Measurements from ENCODE around the gene TBC1D30. TPM values are rescaled to one million over a fixed set of nuclear protein-coding genes. Genes with fewer than 3 reads are reported as not detected.
"Not testable (repeated sequence)": the region's sequence is repeated elsewhere in the genome, so short reads cannot be mapped to it uniquely, and the experiment has no call there.

TBC1D30 gene, protein sequence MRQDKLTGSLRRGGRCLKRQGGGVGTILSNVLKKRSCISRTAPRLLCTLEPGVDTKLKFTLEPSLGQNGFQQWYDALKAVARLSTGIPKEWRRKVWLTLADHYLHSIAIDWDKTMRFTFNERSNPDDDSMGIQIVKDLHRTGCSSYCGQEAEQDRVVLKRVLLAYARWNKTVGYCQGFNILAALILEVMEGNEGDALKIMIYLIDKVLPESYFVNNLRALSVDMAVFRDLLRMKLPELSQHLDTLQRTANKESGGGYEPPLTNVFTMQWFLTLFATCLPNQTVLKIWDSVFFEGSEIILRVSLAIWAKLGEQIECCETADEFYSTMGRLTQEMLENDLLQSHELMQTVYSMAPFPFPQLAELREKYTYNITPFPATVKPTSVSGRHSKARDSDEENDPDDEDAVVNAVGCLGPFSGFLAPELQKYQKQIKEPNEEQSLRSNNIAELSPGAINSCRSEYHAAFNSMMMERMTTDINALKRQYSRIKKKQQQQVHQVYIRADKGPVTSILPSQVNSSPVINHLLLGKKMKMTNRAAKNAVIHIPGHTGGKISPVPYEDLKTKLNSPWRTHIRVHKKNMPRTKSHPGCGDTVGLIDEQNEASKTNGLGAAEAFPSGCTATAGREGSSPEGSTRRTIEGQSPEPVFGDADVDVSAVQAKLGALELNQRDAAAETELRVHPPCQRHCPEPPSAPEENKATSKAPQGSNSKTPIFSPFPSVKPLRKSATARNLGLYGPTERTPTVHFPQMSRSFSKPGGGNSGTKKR
- 1 to 10 TPM in 2 of 3 donors, under 1 TPM in 1; 0.34 to 9.8 (median 2.5) TPM for polyA plus RNA-seq

DNA sequence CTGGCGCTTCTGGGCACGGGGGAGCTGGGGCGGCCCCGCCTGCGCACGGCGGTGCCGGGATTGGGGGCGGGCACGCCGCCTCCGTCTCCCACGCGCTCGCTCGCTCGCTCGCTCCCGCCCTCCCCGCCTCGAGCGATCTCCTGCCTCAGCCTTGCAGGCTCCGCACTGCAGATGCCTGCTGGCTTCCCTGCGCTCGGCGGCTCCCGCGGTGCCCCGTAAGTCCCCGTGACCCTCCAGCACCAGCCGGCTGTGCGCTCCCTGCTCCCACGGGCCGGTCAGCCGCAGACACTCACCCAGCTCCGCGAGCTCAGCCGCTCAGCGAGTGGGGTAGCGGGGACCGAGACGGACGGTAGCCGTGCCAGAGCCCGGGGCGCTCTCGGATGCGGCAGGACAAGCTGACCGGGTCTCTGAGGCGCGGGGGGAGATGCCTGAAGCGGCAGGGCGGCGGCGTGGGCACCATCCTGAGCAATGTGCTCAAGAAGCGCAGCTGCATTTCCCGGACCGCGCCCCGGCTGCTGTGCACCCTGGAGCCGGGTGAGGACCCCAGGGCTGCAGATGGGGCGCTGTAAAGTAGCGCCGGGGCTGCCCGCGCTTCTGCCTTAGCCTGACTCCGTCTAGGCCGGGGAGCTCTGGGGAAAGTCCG lies at the start of gene TBC1D30:
Gene TBC1D30, plus strand, starts transcription at position 148 of the 643 bp plus-strand sequence. Its CDS starts 233 bp downstream, at position 381.
- 0 to 28% (median 2%) methylated on average over 66 to 69 of the region's 69 CpGs for WGBS, 3 donors
- H3K27ac ChIP-seq (ENCODE audit: low read depth, low read length), result no peak within 1 kb of the TSS

DNA sequence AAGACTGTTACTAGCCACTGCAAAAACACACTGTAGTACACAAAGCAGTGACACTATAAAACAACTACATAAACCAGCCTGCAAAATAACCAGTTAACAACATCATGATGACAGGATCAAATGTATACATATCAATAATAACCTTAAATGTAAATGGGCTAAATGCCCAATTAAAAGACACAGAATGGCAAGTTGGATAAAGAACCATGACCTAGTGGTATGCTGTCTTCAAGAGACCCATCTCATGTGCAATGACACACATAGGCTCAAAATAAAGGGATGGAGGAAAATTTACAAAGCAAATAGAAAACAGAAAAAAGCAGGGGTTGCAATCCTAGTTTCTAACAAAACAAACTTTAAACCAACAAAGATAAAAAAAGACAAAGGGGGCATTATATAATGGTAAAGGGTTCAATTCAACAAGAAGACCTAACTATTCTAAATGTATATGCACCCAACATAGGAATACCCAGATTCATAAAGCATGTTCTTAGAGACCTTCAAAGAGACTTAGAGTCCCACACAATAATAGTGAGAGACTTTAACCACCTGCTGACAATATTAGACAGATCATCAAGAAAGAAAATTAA lies 49.2 kb upstream of the TBC1D30 start:
- not testable (repeated sequence) for H3K27ac ChIP-seq (ENCODE audit: low read depth, low read length)

DNA sequence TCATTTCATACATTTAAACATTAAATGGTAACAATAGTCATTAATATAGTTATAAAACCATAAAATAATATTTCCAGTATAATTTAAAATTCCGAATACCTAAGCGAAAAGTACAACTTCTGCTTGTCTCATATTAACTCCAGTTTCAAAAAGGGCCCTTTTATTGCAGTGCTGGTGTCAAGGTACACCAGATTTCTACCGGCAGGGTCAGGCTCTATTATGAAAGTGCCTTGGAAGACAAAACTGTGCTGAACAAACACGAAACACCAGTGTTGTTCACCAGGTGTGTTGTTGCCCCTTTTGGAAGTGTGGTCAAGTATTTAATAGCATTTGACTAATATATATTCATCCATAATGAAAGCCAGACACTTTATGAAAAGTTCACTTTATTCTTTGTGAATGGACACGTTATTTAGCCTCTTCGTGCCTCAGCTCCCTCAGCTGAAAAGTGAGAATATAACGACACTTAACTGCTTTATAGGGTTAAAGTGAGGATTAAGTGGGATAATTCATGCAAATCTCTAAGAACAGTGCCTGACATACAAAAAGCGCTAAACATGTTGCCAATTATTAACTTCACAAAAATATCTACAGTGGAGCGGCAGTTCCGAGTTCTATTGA lies 45.0 kb upstream of the TBC1D30 start:
- no peak overlapping the region for H3K27ac ChIP-seq (ENCODE audit: low read depth, low read length)
- WGBS, 3 donors, result 36 to 90% (median 81%) methylated on average over 10 of the region's 10 CpGs

DNA sequence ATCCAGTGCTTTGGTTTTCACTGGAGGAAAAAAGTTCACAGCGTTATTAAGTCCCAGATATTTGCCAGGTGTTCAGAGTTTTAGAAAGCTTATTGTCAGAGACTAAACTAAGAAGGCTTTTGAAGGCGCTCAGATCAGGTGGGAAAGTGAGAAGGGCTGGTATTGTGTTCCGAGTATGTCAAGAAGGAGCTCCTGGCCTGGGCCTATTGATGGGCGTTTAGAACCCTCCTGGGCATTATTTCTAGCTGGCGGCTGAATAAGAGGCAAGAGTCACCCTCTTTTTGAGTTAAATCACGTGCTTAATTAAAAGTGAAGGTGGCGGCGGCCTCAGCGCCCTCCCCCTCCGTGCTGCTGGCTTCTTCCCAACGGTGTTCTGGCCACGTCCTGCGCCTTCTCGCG lies 44.3 kb upstream of the TBC1D30 start:
- no peak overlapping the region for H3K27ac ChIP-seq (ENCODE audit: low read depth, low read length)
- WGBS, 3 donors, result 5 to 15% (median 13%) methylated on average over 15 of the region's 15 CpGs

DNA sequence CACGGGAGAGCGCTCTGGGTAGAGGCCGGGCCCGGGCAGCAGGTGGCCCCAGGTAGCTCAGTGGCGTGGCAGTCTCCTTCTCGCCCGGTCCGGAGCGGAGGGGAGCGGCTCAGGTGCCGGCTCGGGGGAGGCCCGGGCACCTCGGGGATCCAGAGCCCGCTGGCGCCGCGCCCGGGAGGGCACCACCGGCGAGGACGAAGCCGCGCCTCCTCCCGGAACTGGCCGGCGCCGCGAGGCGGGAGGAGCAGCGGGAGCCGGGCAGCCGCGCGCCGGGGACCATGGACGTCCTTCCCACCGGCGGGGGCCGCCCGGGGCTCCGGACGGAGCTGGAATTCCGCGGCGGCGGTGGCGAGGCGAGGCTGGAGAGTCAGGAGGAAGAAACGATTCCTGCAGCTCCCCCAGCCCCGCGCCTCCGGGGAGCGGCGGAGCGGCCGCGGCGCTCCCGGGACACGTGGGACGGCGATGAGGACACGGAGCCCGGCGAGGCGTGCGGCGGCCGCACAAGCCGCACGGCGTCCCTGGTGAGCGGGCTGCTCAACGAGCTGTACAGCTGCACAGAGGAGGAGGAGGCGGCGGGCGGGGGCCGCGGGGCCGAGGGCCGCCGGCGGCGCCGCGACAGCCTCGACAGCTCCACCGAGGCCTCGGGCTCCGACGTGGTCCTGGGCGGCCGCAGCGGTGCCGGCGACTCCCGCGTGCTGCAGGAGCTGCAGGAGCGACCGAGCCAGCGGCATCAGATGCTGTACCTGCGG lies 43.7 kb upstream of the TBC1D30 start:
- no peak overlapping the region for H3K27ac ChIP-seq (ENCODE audit: low read depth, low read length)
- 0 to 2% (median 1%) methylated on average over 74 to 103 of the region's 103 CpGs for WGBS, 3 donors

DNA sequence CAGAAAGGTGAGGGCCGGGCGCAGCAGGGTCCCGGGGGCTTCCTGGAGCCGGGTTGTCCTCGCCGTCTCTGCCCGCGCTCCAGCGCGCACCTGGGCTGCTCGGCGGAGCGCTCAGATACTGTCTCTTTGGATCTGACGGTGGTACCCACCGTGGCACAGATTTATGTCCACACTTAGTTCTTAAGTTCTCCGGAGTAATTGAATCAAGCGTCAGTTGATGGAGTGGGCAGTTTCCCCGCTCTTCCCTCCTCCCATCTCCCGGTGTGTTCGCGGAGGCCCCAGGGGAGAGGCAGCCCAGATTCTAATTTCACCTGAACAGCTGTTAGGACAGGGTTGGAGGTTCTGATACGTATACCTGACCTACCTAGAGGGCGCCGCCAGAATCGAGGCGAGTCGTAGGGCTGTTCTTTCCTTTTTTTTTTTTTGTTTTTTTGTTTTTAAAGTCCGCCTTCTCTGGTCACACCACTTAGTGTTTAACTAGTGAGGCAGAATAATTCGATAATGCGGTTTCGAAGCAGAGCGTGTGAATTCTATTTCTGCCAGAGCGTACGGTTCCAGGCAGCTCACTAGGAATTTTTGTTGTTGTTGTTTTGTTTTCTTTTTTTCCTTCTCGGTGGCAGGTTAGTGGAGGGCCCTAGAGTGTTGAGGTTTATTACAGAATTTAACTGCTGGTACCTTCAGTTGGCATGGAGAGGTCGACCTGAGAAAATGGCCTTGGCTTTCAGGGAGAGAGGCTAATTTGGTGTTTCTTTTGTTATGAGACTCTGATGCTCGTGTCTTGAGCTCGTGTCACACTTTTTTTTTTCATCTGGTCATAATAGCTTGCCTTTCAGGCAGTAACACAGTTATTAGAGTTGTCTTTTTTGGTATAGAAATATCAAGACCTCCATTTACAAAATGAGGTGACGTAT lies 42.9 kb upstream of the TBC1D30 start:
- H3K27ac ChIP-seq (ENCODE audit: low read depth, low read length), result no peak overlapping the region
- 2 to 5% (median 5%) methylated on average over 39 of the region's 39 CpGs for WGBS, 3 donors

DNA sequence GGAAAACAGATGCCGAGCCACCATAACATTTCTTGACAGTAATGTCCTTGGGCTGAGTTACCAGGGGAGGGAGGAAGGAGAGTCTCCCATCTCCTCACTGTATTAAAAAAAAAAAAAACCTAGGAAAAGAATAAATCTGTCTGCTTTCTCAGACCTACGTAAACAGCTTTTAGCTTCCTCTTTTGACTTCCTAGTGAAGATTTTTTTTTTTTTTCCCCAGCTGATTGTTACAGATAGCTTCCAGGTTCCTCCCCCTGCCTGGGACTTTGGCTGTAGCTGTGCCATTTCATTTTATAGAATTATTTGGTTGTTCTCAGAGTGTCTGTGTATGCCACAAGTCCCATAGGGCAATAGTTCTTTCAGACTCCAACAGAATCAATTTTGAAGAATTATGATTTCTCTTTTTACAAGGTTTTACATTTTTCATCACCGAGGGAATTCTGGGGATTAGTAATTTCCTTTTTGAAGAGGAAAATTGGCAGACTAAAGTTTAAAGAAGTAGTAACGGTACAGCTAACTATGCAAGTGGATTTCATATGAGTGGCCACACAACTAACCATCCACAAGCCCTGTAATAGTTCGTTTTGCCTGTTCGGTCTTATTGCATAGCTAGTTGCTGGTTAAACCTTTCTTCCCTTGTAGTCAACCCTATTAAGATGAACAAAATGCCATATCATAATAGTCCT lies 42.1 kb upstream of the TBC1D30 start:
- 11 to 26% (median 24%) methylated on average over 6 of the region's 6 CpGs for WGBS, 3 donors
- H3K27ac ChIP-seq (ENCODE audit: low read depth, low read length), result no peak overlapping the region

DNA sequence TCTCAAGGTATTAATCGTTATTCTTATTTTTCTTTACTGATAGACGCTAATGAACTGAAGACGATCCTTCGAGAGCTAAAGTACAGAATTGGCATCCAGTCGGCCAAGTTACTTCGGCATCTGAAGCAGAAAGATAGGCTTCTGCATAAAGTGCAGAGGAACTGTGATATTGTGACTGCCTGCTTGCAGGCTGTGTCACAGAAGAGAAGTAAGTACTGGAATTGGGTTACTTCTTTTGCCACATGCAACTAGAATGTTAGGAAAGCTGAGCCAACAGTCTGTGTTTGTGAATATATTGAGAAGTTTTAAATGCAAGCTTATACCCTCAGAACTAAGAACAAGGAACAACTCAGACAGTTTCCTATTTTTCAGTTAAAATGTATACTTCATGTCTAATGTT lies 38.6 kb upstream of the TBC1D30 start:
- H3K27ac ChIP-seq (ENCODE audit: low read depth, low read length), result no peak overlapping the region
- 70 to 96% (median 94%) methylated on average over 6 of the region's 6 CpGs for WGBS, 3 donors

DNA sequence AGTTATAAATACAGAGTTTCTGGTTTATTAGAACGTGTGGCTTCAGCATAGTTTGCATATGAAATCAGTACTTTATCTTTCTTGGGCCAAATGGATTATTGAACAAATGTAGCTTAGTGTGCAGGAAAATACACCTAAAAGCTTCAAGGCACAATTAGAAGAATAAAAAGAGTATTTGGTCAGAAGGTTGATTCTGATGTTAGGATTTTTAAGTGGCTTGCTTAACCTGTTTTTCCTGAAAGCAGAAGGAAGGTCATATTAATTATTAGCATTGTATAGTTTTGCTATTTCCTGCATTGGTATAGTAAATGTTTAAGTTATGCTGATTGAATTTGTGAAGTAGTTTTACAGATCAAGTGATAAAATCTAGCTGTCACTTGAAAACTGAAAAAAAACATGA lies 34.3 kb upstream of the TBC1D30 start:
- no peak overlapping the region for H3K27ac ChIP-seq (ENCODE audit: low read depth, low read length)
- WGBS, 3 donors, result 29 to 77% (median 71%) methylated on average over 1 of the region's 1 CpG

DNA sequence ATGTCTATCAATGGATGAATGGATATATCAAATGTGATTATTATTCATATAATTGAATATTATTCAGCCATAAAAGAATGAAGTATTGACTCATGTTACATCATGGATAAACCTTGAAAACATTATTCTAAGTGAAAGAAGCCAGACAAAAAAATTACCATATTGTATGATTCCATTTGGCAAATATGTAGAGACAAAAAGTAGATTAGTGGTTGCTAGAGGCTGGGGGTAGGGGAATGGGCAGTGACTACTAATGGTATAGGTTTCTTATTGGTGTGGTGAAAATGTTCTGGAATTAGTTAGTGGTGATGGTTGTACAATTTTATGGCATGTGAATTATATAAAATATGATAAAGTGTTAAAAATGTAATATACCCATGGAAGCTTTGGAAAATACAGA lies 33.4 kb upstream of the TBC1D30 start:
- no peak overlapping the region for H3K27ac ChIP-seq (ENCODE audit: low read depth, low read length)

DNA sequence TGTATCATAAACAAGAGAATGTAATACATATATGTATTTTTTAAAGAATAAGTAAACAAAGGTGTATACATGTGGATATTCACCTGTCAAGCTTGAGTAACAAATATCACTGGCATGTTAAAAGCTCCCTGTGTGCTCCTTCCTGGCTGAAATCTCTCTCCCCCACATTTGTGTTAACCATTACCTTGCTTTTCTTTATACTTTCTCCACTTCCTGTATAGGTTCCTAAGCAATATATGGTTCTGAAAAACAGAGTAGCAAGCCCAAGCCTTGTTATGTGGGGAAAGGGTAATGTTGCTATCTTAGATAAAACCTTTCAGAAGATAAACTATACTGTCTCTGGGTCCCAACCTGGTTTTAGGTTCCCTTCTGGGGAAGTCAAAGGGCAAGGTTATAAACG lies 32.3 kb upstream of the TBC1D30 start:
- WGBS, 3 donors, result 76 to 83% (median 78%) methylated on average over 1 of the region's 1 CpG

DNA sequence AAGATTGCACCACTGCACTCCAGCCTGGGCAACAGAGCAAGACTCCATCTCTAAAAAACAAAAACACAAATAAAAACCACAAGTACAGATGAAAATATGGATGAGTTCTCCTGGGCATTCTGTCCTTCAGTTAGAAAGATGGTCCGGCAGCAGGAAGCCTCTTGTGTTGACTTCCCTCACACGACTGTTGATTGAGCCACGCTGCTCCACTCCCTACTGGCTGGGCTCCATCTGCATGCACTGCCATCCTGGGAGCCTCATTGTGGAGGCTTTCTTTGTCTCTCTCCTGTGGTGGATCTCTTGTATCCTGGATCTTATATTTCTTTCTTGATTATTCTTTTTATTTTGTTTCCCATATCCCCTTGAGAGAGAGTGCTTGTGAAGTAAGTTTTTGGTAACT lies 30.8 kb upstream of the TBC1D30 start:
- WGBS, 3 donors, result 44 to 72% (median 59%) methylated on average over 3 of the region's 3 CpGs
- H3K27ac ChIP-seq (ENCODE audit: low read depth, low read length), result no peak overlapping the region

More for the DNA sequence above, 32.3 kb upstream of the TBC1D30 start:
- H3K27ac ChIP-seq (ENCODE audit: low read depth, low read length), result no peak overlapping the region

DNA sequence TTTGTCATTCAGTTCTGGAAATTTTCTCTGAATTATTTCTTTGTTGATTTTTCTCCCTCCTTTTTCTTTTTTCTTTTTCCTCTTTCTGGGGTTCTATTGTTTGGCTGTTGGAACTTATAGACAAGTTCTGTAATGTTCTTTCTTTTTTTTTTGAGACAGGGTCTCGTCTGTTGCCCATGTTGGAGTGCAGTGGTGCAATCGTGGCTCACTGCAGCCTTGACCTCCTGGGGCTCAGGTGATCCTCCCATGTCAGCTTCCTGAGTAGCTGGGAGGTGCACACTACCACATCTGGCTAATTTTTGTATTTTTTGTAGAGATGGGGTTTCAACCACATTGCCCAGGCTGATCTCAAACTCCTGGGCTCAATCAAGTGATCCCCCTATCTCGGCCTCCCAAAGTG lies 30.1 kb upstream of the TBC1D30 start:
- no peak overlapping the region for H3K27ac ChIP-seq (ENCODE audit: low read depth, low read length)
- 74 to 77% (median 74%) methylated on average over 3 of the region's 3 CpGs for WGBS, 3 donors

DNA sequence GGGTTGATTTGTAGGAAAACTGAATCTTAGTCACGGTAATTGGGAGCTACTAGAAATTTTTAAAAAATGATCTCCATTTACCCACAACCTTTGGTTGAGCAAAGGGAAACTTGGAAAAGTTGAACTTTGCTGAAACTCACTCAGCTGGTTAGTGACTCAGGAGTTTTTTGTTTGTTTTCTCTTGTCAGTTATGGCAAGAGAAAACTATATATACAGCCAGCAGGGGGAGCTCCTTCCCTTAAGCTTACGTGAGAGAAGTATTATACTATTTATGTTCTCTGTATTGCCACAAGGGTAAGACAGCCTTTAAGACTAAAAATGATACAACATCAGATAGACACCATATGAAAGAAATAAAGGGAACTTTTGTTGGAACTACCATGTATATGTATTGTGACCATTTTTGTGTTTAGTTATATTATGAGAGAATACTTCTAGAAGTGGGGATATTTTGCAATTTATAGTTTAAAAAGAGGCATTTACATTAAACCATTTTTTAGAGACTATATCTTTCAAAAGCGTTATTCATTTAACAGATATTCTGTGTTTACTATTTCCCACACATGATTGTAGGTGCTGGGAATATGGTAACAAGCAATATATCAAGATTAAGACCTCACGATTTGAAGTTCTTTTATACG lies 28.1 kb upstream of the TBC1D30 start:
- H3K27ac ChIP-seq (ENCODE audit: low read depth, low read length), result no peak overlapping the region
- WGBS, 3 donors, result 28 to 59% (median 58%) methylated on average over 5 of the region's 5 CpGs

DNA sequence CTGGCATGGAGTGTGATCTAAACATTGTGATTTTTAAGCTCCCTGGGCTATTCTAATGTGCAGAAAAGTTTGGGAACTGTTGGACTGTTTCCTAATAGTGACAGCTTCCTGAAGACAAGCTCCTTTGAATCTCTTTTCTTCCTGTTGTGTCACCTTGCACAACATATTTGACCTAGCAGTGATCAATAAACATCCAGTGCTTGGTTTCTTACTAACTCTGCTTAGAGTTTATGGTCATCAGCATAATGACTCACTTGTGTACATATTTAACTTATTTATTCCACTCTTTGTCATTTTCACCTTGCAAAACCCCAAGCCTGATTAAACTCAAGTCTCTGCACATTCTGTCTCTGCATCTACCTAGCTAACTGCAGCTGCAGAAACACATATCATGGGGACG lies 27.3 kb upstream of the TBC1D30 start:
- 46 to 86% (median 84%) methylated on average over 1 of the region's 1 CpG for WGBS, 3 donors
- H3K27ac ChIP-seq (ENCODE audit: low read depth, low read length), result no peak overlapping the region

DNA sequence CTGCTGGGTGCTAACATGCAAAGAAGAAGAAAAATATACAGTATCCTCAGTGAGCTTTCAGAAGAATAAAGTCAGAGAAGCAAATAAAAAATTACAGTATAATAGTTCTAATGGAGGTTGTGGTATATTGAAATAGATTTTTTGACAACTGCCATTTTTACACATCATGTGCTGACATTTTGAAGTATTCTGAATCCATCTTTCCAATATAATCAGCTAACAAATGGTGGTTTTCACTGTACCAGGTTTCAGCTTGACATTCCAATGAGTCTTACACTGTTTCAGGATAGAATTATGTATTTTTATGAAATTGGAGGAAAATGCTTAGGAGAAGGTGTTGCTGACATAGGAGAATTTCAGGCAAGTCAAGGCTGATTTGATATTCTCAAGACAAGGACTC lies 26.3 kb upstream of the TBC1D30 start:
- H3K27ac ChIP-seq (ENCODE audit: low read depth, low read length), result no peak overlapping the region
